Measurements from ENCODE around the gene THOC1.

- TF ChIP-seq CTCF (IDR thresholded peaks at IDR 0.05) = peak; percentile 16; the same call in 1 of the 2 replicates
- TF ChIP-seq POLR2AphosphoS5 (IDR thresholded peaks at IDR 0.05; ENCODE audit: low read depth, low read length) = no peak
- TF ChIP-seq, protein P1, sequence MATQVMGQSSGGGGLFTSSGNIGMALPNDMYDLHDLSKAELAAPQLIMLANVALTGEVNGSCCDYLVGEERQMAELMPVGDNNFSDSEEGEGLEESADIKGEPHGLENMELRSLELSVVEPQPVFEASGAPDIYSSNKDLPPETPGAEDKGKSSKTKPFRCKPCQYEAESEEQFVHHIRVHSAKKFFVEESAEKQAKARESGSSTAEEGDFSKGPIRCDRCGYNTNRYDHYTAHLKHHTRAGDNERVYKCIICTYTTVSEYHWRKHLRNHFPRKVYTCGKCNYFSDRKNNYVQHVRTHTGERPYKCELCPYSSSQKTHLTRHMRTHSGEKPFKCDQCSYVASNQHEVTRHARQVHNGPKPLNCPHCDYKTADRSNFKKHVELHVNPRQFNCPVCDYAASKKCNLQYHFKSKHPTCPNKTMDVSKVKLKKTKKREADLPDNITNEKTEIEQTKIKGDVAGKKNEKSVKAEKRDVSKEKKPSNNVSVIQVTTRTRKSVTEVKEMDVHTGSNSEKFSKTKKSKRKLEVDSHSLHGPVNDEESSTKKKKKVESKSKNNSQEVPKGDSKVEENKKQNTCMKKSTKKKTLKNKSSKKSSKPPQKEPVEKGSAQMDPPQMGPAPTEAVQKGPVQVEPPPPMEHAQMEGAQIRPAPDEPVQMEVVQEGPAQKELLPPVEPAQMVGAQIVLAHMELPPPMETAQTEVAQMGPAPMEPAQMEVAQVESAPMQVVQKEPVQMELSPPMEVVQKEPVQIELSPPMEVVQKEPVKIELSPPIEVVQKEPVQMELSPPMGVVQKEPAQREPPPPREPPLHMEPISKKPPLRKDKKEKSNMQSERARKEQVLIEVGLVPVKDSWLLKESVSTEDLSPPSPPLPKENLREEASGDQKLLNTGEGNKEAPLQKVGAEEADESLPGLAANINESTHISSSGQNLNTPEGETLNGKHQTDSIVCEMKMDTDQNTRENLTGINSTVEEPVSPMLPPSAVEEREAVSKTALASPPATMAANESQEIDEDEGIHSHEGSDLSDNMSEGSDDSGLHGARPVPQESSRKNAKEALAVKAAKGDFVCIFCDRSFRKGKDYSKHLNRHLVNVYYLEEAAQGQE (IDR thresholded peaks at IDR 0.05; ENCODE audit: low read depth, low read length) = no peak
- peak; percentile 30 for TF ChIP-seq SMC3 (IDR thresholded peaks at IDR 0.05; ENCODE audit: low read depth, low read length)
- TF ChIP-seq RXRA (IDR thresholded peaks at IDR 0.05; ENCODE audit: borderline replicate concordance, low read depth) = no peak
- no peak for TF ChIP-seq YY1 (IDR thresholded peaks at IDR 0.05; ENCODE audit: low read depth)
- no peak for TF ChIP-seq NRF1 (IDR thresholded peaks at IDR 0.05; ENCODE audit: low read depth, low read length)
- TF ChIP-seq NFIC (IDR thresholded peaks at IDR 0.05; ENCODE audit: borderline replicate concordance) = no peak
- TF ChIP-seq RFX5 (IDR thresholded peaks at IDR 0.05; ENCODE audit: low read length) = no peak
- TF ChIP-seq EP300 (IDR thresholded peaks at IDR 0.05; ENCODE audit: borderline replicate concordance in 1 of 2, low read depth in 1 of 2, low read length in 1 of 2) = no peak
- TF ChIP-seq MXI1 (IDR thresholded peaks at IDR 0.05; ENCODE audit: low read depth, low read length) = no peak
These were observed 25.7 kb upstream of the THOC1 start for GRCh38 chr18:293536-293935.
